CD14-positive monocyte (primary cell): ENCODE measurements around the gene ATP11A. TPM values are rescaled to one million over a fixed set of nuclear protein-coding genes. Genes with fewer than 3 reads are reported as not detected.

Experiments
- DNase-seq, 3 donors: peaks; one replicate each; pipeline ENCODE4 v3.0.0-alpha.2; 2011 to 2022
- H2AFZ ChIP-seq: 2 replicates; pipeline ENCODE4 v1.6.0; 2012; ENCODE audit warnings: mild to moderate bottlenecking, low read depth, low read length, inconsistent platforms; ENCODE audit not compliant: insufficient read depth, poor library complexity, severe bottlenecking
- H3K27ac ChIP-seq, 2 donors: 1 replicate in 1 of 2; 2 replicates in 1 of 2; pipeline ENCODE4 v1.5.1; 2012 to 2013; ENCODE audit warnings: low read length in 2 of 2, control low read depth in 1 of 2, inconsistent platforms in 1 of 2, low read depth in 1 of 2, mild to moderate bottlenecking in 1 of 2
- H3K27me3 ChIP-seq, 2 donors: one replicate each; pipeline versions ENCODE4 v1.6.0 to v1.6.1; 2011 to 2013; ENCODE audit warnings: low read length in 2 of 2; ENCODE audit not compliant: control insufficient read depth in 2 of 2, insufficient read depth in 2 of 2
- H3K36me3 ChIP-seq, 2 donors: replicated peaks in 1 of 2; 1 replicate in 1 of 2; 2 replicates in 1 of 2; pipeline versions ENCODE4 v1.5.1 to v1.6.1; 2012 to 2013; ENCODE audit warnings: low read length in 2 of 2, control low read depth in 1 of 2, inconsistent platforms in 1 of 2, mild to moderate bottlenecking in 1 of 2; ENCODE audit not compliant: insufficient read depth in 2 of 2, control insufficient read depth in 1 of 2
- H3K4me1 ChIP-seq, 2 donors: 1 replicate in 1 of 2; 2 replicates in 1 of 2; pipeline versions ENCODE4 v1.5.1 to v1.6.1; 2012 to 2013; ENCODE audit warnings: low read length in 2 of 2, control low read depth in 1 of 2, inconsistent platforms in 1 of 2, mild to moderate bottlenecking in 1 of 2, moderate library complexity in 1 of 2; ENCODE audit not compliant: insufficient read depth in 2 of 2, control insufficient read depth in 1 of 2
- H3K4me2 ChIP-seq: replicated peaks from 2 replicates; pipeline ENCODE3; 2012; ENCODE audit warnings: low read length, moderate library complexity, mild to moderate bottlenecking; ENCODE audit not compliant: poor library complexity, severe bottlenecking; ENCODE audit errors: extremely low read depth
- H3K4me3 ChIP-seq, 3 experiments: fragments of 200-600 bp in 1 of 3; sonication (generic) in 1 of 3; replicated peaks in 1 of 3; 1 replicate in 2 of 3; 2 replicates in 1 of 3; pipeline ENCODE4 v1.5.1; 2011 to 2013; ENCODE audit warnings: low read length in 3 of 3, mild to moderate bottlenecking in 3 of 3, control low read depth in 2 of 3, low read depth in 2 of 3, inconsistent platforms in 1 of 3, moderate library complexity in 1 of 3
- H3K79me2 ChIP-seq: 2 replicates; pipeline ENCODE4 v1.6.0; 2012; ENCODE audit warnings: mild to moderate bottlenecking, control low read depth, inconsistent platforms, low read length, moderate library complexity; ENCODE audit not compliant: insufficient read depth
- H3K9ac ChIP-seq: 2 replicates; pipeline ENCODE4 v1.6.0; 2017; ENCODE audit warnings: low read length, mild to moderate bottlenecking; ENCODE audit not compliant: insufficient read depth, poor library complexity, severe bottlenecking
- H3K9me3 ChIP-seq, 2 donors: replicated peaks in 1 of 2; 1 replicate in 1 of 2; 2 replicates in 1 of 2; pipeline versions ENCODE4 v1.5.1 to v1.6.1; 2012 to 2013; ENCODE audit warnings: low read length in 2 of 2, control low read depth in 1 of 2; ENCODE audit not compliant: control insufficient read depth in 1 of 2, insufficient read depth in 1 of 2
- H4K20me1 ChIP-seq: 2 replicates; pipeline ENCODE4 v1.6.0; 2012; ENCODE audit warnings: mild to moderate bottlenecking, low read length, control low read depth, moderate library complexity; ENCODE audit not compliant: insufficient read depth
- H3K27ac Mint-ChIP-seq, 7 donors: one replicate each; pipeline ENCODE4 v1.8.0; 2020; ENCODE audit warnings: mild to moderate bottlenecking in 7 of 7, mixed read lengths in 7 of 7, moderate library complexity in 6 of 7, inconsistent platforms in 2 of 7
- H3K27me3 Mint-ChIP-seq, 3 donors: one replicate each; pipeline ENCODE4 v1.8.0; 2021 to 2022; ENCODE audit warnings: low read depth in 3 of 3, mild to moderate bottlenecking in 3 of 3, mixed read lengths in 3 of 3, moderate library complexity in 3 of 3, inconsistent platforms in 1 of 3
- H3K36me3 Mint-ChIP-seq, 2 donors: one replicate each; pipeline ENCODE4 v1.8.0; 2020; ENCODE audit warnings: mixed read lengths in 2 of 2, inconsistent platforms in 1 of 2, mild to moderate bottlenecking in 1 of 2
- H3K4me1 Mint-ChIP-seq: one replicate; pipeline ENCODE4 v1.8.0; 2020; ENCODE audit warnings: mild to moderate bottlenecking, mixed read lengths
- H3K4me3 Mint-ChIP-seq, 2 donors: one replicate each; pipeline ENCODE4 v1.8.0; 2020; ENCODE audit warnings: mild to moderate bottlenecking in 2 of 2, mixed read lengths in 2 of 2, moderate library complexity in 1 of 2
- H3K9me3 Mint-ChIP-seq, 7 donors: one replicate each; pipeline ENCODE4 v1.8.0; 2020 to 2022; ENCODE audit warnings: mixed read lengths in 7 of 7, mild to moderate bottlenecking in 6 of 7, moderate library complexity in 6 of 7, inconsistent platforms in 2 of 7
- CTCF ChIP-seq: fragments of 200-600 bp; IDR thresholded peaks from one replicate; pipeline ENCODE4 v1.8.0; 2022; ENCODE audit warnings: antibody characterized with exemption, mild to moderate bottlenecking
- WGBS: methylation state at CpG from one replicate; pipeline ENCODE4 v1.1.5; 2013; ENCODE audit warnings: missing lambda C conversion rate; ENCODE audit not compliant: insufficient coverage; 5-methylcytosine and 5-hydroxymethylcytosine counted together
- intact Hi-C, 2 donors: fragments of 100-400 bp; cut with micrococcal nuclease; formaldehyde crosslinking; loops; one replicate each; pipeline versions ENCODE4 v1.15.0 to v1.15.1; 2023
- polyA plus RNA-seq, 3 donors: library from polyadenylated mRNA; depleted of rRNA in 1 of 3; unstranded in 2 of 3; stranded (reverse) in 1 of 3; fragments of 300-500 nt in 2 of 3; fragments of >200 nt in 1 of 3; fragmentation: Illumina TruSeq in 2 of 3; gene quantifications; 1 replicate in 2 of 3; 2 replicates in 1 of 3; pipeline ENCODE4 v1.2.3, GENCODE V29; 2012 to 2021

ATP11A gene
- polyA plus RNA-seq, 3 donors, result 7.2 to 45.4 (median 7.6) TPM

- Mint-ChIP-seq H3K36me3 (no peaks in the 10 kb centered on the region), H3K4me3 (no peak overlapping the region), H3K27me3 (peaks cover 23 to 35% (median 34%) of the 10 kb centered on the region in 3 donors), H3K27ac (no peak overlapping the region), H3K9me3 (peaks cover 0 to 2% (median 0%) of the 10 kb centered on the region in 7 donors), H3K4me1 (peaks cover 5% of the 10 kb centered on the region)
- intact Hi-C loops, result no loop called here
- H3K27me3 ChIP-seq, result peaks cover 16 to 28% of the 10 kb centered on the region in 2 donors
- H3K36me3 ChIP-seq, result no peaks in the 10 kb centered on the region
- no peak overlapping the region for H3K4me2 ChIP-seq
- no peak overlapping the region for H2AFZ ChIP-seq
- H3K9ac ChIP-seq, result no peak overlapping the region
- H4K20me1 ChIP-seq, result no peaks in the 10 kb centered on the region
- no peak for DNase-seq
- no peaks in the 10 kb centered on the region for H3K79me2 ChIP-seq
- peaks cover 0 to 8% of the 10 kb centered on the region in 2 donors for H3K9me3 ChIP-seq
- no peak for TF ChIP-seq CTCF
- peaks cover 15 to 19% of the 10 kb centered on the region in 2 donors for H3K4me1 ChIP-seq
- 97% methylated on average over 39 of the region's 39 CpGs for WGBS
- H3K4me3 ChIP-seq, result no peak overlapping the region
- H3K27ac ChIP-seq, result no peak overlapping the region
Observed at GRCh38 chr13:112897956-112898620, 208.2 kb downstream of the ATP11A start.

- Mint-ChIP-seq H3K27me3 (peaks cover 21 to 31% (median 29%) of the 10 kb centered on the region in 3 donors), H3K4me3 (no peak overlapping the region), H3K27ac (no peak overlapping the region), H3K9me3 (peaks cover 0 to 2% (median 0%) of the 10 kb centered on the region in 7 donors), H3K4me1 (peaks cover 3% of the 10 kb centered on the region), H3K36me3 (no peaks in the 10 kb centered on the region)
- Histone ChIP-seq H3K4me1 (peaks cover 12% of the 10 kb centered on the region in 2 donors), H4K20me1 (no peaks in the 10 kb centered on the region), H3K9ac (no peak overlapping the region), H3K4me2 (no peak overlapping the region), H3K27ac (no peak overlapping the region), H3K27me3 (peaks cover 16 to 21% of the 10 kb centered on the region in 2 donors), H3K9me3 (peaks cover 6 to 8% of the 10 kb centered on the region in 2 donors), H3K4me3 (no peak overlapping the region), H3K36me3 (no peaks in the 10 kb centered on the region), H2AFZ (no peak overlapping the region), H3K79me2 (no peaks in the 10 kb centered on the region)
- no peak for TF ChIP-seq CTCF
- no peak for DNase-seq
- intact Hi-C loops, result no loop called here
- 95% methylated on average over 24 of the region's 26 CpGs for WGBS
Observed at GRCh38 chr13:112898621-112899280, 208.9 kb downstream of the ATP11A start.
